ENCODE results near the gene LMO7. TPM values are rescaled to one million over a fixed set of nuclear protein-coding genes. Genes with fewer than 3 reads are reported as not detected.
"Not testable (repeated sequence)": the region's sequence is repeated elsewhere in the genome, so short reads cannot be mapped to it uniquely, and the experiment has no call there.

LMO7 gene
- total RNA-seq, 1 donor from 2014 or later: 156 TPM

- no peak for ATAC-seq
Measured at GRCh38 chr13:75779393-75779792, 143.3 kb downstream of the LMO7 start.

DNA sequence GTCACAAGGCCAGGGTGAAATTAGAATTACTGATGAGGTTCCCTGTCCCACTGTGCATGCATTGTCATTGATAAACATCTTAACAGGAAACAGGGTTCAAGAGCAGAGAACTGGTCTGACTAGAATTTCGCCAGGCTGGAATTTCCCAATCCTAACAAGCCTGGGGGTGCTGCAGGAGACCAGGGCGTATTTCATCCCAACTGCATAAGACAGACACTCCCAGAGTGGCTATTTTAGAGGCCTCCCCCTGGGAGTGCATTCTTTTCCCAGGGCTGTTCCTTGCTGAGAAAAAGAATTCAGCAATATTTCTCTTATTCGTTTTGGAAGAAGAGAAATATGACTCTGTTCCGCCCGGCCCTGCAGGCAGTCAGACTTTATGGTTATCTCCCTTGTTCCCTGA is 144.0 kb downstream of the LMO7 start:
- not testable (repeated sequence) for ATAC-seq

DNA sequence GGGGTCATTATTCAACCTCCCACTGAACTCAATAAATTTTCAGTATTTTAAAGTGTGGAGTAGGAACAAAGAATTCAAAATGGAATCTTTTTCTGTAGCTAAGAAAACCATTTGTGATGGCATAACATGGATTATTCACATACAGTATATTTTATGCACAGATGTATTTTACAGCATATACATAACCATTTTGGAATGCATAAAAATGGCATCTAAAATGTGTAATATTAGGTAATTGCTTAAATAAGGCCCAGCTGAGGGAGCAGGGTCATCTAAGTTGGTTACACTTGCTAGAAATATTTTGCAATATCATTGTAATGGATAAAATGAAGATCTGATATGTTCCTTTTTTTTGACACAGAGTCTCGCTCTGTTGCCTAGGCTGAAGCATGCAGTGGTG is 146.9 kb downstream of the LMO7 start:
- no peak for ATAC-seq

- no peak for ATAC-seq
Measured at GRCh38 chr13:75784003-75784402, 147.9 kb downstream of the LMO7 start.

DNA sequence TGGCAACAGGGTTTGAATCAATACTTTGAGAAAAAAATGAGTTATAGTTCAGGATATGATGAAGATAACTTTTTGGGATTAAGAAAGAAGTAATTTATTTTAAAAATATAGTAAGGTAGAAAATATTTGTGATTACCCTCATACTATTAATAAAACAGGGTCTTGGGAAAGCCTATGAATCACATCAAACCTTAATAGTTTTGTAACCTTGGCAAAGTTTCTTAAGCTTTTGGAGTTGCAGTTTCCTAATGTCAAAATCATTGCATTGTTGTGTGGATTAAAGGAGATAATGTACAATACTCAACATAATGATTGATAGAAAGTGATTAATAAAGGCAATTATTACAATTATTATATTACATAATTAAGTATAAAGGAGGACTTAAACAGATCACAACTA is 149.0 kb downstream of the LMO7 start:
- ATAC-seq: no peak

- no peak for ATAC-seq
Measured at GRCh38 chr13:75787249-75787928, 151.3 kb downstream of the LMO7 start.

GRCh38 chr13:75788481-75788981 is 152.4 kb downstream of the LMO7 start:
- peak; percentile 62 for ATAC-seq

GRCh38 chr13:75789451-75790197 is 153.5 kb downstream of the LMO7 start:
- ATAC-seq: no peak

- no peak for ATAC-seq
Measured at GRCh38 chr13:75790198-75790970, 154.3 kb downstream of the LMO7 start.

- ATAC-seq: no peak
Measured at GRCh38 chr13:75792526-75793187, 156.5 kb downstream of the LMO7 start.

GRCh38 chr13:75793188-75793567 is 157.0 kb downstream of the LMO7 start:
- not testable (repeated sequence) for ATAC-seq

DNA sequence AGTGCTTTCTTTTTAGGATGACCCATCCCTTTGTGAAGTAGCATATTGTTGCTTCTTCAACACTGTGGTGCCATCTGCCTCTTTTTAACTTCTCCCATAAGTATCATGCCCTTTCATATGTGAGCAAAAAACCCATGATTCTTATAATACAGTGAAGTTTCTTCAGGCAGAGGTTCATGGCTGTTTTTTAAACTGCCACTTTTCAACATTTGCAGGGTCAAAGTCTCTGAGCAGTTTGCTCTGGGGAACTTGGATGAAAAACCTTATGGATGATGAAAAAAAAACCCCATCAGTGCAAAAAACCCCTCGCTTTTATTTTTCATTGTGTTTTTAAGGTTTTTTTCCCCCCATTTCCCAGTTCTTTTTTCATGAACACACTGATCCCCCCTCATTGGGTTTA is 158.5 kb downstream of the LMO7 start:
- ATAC-seq: no peak

GRCh38 chr13:75795274-75795673 is 159.1 kb downstream of the LMO7 start:
- no peak for ATAC-seq

DNA sequence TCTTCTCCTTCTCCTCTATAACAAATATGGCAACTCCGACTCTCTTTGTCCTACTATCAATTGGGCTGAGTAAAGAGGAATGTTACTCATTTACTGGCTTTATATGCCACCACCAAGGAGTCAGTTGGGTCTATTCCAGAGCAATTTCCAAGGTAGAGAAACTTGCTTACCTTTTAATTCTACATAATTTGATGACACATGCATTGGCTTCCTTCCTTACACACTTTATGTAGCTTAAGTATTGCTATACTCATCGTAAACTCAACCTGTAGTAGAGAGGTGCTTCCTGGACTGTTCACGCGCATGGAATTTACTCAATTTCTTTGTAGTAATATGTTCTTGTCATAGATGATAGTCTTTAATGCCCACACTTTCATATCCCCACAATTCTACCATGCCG is 160.7 kb downstream of the LMO7 start:
- ATAC-seq: peak; percentile 92

DNA sequence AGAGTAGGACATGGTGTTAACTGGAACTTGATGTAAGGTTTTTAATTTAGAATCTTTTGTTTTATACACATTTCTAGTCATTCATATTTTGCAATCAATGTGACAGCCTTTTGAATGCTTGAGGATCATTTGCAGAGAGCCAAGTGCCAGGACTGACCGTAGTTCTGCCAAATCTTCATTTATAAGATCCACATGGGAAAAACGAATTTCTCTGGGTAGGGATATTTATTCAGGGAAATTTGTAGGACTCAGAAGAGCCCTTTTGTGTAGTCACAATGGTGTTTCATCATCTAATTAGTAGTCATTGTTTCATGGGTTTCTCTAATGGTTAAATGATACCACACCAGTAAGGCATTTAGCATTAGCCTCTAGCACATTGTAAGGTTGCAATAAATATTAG is 161.1 kb downstream of the LMO7 start:
- ATAC-seq: peak; percentile 17

DNA sequence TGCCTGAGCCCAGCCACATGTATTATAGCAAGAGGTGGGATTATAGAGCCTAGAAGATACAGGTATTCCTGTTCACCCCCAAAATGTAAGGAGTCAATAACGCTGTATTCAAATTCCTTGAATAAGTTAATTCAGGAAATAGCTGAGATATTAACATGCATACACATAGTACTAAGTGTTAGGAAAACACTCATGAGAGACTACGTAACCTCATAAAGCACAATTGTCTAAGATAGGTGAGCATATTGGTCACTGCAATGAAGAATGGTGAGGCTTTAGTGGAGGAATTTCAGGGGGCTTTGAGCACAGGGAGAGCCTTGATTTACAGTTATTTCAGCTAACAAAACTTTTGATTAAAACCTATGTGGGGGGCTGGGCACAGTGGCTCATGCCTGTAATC is 161.6 kb downstream of the LMO7 start:
- no peak for ATAC-seq

GRCh38 chr13:75798353-75799255 is 162.5 kb downstream of the LMO7 start:
- ATAC-seq: peak; percentile 63

DNA sequence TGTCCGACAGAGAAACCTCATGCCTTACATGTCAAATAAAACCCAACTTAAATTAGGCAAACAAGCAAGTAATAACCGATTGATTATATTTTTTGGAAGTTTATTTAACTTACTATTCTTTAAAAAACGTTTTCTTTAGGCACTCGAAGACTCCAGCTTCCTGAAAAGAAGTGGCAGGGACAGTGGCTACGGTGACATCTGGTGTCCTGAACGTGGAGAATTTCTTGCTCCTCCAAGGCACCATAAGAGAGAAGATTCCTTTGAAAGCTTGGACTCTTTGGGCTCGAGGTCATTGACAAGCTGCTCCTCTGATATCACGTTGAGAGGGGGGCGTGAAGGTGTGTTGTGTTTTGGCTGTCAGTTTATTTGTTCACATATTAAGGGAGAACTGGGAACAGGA is 164.4 kb downstream of the LMO7 start:
- ATAC-seq: no peak

DNA sequence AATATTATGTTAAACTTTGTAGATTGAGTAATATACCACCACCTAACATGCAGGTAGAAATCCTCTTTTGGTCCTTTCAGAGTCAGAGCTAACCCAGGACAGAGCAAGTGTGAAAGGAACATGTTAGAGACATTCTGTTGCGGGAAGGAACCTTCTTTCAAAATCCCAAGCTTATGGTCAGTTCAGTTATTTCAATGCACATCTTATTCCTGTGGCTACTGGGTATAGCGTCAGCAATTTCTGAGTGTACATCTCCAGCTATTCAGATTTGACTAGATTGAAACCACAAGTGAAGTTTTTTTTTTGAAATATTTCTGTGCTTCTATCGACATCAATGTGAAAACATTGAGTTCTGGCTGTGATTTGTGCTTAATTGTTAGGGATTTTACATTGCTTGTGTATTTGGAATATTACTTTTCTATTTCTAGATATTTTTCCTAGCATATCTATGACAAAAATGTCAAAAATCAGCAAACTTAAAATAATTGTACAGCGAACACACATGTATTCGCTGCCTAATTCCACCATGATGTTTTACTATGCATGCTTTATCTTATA is 165.3 kb downstream of the LMO7 start:
- ATAC-seq: no peak

DNA sequence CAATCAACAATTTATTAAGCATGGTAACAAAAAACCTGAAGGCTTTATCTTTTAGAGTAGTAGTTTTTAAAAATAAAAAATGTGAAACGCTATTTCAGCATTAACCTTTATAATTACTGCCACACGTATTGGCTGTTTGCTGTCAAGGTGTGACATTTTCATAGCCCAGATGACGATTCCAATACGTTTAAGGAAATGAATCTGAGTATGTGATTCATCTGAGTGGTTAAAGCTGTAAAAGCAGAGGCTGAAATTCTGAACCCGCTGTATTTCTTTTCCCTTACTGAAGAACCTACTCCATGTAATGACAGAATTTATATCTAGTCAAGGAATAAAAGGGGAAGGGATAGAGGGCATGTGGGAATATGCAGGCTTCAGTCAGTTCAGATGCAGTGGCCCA is 166.0 kb downstream of the LMO7 start:
- ATAC-seq: no peak

DNA sequence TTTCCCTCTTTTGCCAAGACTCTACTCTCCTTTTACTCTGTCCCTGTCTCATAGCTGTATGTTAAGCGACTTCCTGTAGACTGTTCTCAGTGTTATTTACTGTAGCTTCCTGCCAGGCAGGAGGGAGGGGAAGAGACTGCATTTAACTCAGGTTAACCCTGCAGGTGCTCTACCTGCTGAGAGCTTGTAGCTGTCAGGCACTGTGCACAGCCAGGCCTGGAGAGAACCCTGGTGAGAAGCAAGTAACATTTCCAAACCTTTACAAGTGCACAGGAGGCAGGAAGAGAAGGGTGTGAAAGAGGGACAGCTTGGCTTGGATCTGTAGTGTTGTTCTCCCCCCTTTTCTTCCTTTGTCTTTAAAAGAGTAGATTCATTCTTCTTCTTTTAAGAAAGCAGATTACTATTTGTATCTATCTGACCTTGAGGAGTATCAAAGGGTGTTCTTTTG is 167.1 kb downstream of the LMO7 start:
- peak; percentile 35 for ATAC-seq

All from esophagus mucosa (tissue), 1 donor.